A549 (cell line): ENCODE results near the gene CEP164.

ENCODE experiments used
- CBX8 ChIP-seq: fragments of 200-600 bp; sonication (generic); IDR thresholded peaks from 2 replicates; pipeline ENCODE4 v1.6.1; 2016
- CTCF ChIP-seq: fragments of >200 bp; sonication (Bioruptor Twin); formaldehyde crosslinking; IDR thresholded peaks from 3 replicates; pipeline ENCODE4 v1.5.1; 2016
- E2F6 ChIP-seq: IDR thresholded peaks from 2 replicates; pipeline ENCODE4 v1.6.1; 2012; ENCODE audit warnings: low read depth, borderline replicate concordance
- HMGXB4 ChIP-seq: fragments of 250-450 bp; sonication (Bioruptor Pico); IDR thresholded peaks from 2 replicates; pipeline ENCODE4 v1.5.0; 2021; ENCODE audit warnings: mild to moderate bottlenecking, moderate library complexity, borderline replicate concordance
- MAX ChIP-seq: IDR thresholded peaks from 2 replicates; pipeline ENCODE4 v1.6.1; 2012
- MYC ChIP-seq: IDR thresholded peaks from 2 replicates; pipeline ENCODE4 v1.6.1; 2012; ENCODE audit warnings: mild to moderate bottlenecking, inconsistent platforms, low read length, improper control_type of control experiment, borderline replicate concordance
- POLR2A ChIP-seq: IDR thresholded peaks from 2 replicates; pipeline ENCODE4 v1.6.1; 2012; ENCODE audit warnings: mild to moderate bottlenecking, low read length
- RFX5 ChIP-seq: fragments of 450-650 bp; IDR thresholded peaks from 2 replicates; pipeline ENCODE4 v1.7.1; 2014; ENCODE audit warnings: antibody characterized with exemption, mild to moderate bottlenecking, moderate library complexity
- RNF2 ChIP-seq: fragments of 200-600 bp; sonication (generic); IDR thresholded peaks from 2 replicates; pipeline ENCODE4 v1.6.1; 2016; ENCODE audit warnings: low read depth, mild to moderate bottlenecking, antibody characterized with exemption, moderate library complexity, borderline replicate concordance

GRCh38 chr11:117459979-117460300, 132.3 kb downstream of the CEP164 start:
- TF ChIP-seq CTCF (no peak), POLR2A (no peak), RFX5 (no peak), E2F6 (no peak), MAX (no peak), MYC (no peak), HMGXB4 (CRISPR knock-in tag) (no peak), CBX8 (no peak), RNF2 (no peak)
